NCI-H146 treated with DMSO at 0.1 percent for 48 hours (cell line): ENCODE results near the gene MDM4.
"Not testable (repeated sequence)": the region's sequence is repeated elsewhere in the genome, so short reads cannot be mapped to it uniquely, and the experiment has no call there.

Experiments
- DNase-seq: peaks from one replicate; lab custom pipeline; 2025; ENCODE audit not compliant: unreplicated experiment; lab: John Stamatoyannopoulos, UW

The MDM4 gene, protein sequence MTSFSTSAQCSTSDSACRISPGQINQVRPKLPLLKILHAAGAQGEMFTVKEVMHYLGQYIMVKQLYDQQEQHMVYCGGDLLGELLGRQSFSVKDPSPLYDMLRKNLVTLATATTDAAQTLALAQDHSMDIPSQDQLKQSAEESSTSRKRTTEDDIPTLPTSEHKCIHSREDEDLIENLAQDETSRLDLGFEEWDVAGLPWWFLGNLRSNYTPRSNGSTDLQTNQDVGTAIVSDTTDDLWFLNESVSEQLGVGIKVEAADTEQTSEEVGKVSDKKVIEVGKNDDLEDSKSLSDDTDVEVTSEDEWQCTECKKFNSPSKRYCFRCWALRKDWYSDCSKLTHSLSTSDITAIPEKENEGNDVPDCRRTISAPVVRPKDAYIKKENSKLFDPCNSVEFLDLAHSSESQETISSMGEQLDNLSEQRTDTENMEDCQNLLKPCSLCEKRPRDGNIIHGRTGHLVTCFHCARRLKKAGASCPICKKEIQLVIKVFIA

DNA sequence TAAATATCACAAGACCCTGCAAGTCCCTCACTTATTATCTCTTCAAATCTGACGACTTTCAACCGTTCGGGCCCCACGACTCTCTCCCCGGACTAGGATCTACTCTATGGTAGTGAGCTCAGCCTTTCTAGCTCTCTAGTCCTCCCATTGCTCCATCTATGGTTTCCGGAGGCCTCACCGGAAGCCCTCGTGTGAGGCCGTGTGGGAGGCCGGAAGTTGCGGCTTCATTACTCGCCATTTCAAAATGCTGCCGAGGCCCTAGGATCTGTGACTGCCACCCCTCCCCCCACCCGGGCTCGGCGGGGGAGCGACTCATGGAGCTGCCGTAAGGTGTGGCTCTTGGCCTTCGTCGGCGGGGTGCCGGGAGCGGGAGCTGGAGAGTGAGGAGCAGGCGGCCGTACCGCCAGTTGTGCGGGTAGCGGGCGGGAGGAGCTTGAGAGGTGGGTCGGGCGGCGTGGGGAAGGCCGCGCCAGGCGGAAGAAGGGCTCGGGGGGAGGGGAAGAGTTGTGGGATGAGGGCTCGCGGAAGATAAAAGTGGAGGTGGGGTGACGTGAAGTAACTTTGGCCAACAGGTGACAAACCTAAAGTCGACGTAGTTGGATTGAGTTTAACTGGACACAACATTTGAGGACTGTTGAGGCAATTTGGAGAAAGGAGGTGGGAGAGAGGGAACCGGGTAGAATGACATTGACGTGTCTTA, at the start of gene MDM4:
Gene MDM4 (plus strand): TSS at position 227 of the 700 bp plus-strand sequence. CDS start 9,113 bp downstream, outside the sequence.
- DNase-seq = peak; percentile 95

DNA sequence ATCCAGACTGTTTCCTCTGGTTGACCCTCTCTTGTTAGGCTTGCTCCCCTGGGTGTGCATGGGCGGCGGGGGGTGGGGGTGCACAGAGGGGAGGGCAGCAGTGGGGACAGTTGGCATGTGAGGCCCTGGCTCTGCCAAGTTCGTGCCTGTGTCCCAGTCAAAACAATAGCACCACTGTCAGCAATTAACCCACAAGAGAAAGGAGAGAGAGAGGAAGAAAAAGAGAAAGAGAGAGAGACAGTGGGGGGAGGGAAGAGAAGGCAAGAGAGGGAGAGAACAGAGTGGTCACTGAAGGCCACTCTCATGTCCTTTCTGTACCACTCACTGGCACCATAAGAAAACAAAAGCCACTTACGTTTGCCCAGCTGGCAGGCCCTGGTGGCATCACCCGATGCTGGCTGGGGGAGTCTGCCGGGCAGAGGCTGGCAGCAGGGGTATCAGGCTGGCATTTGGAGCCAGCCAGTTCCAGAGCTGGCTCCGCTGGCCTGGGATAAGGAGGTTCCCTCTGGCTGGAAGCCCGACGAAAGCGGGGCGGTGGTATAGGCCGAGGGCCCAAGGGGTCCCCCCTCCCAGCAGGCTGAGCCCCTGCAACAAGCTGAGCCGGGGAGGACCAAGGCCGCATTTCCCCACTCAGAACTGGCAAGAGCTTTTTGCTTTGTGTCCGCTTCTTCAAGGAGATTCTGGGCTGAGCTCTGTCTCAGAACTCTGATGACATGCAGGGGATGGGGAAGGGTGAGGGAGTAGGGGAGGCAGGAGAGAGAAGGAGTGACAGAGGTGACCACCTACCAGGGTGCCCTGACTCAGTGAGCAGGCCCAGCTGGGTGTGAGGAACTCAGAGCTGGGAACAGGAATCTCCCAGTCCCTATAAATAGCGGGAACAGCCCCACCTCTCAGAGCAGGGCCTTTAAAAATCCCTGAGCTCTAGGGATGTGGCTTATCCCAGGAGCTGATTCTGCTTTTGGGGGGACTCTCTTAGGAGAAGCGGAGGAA, 49.5 kb upstream of the MDM4 start:
- no peak for DNase-seq

DNA sequence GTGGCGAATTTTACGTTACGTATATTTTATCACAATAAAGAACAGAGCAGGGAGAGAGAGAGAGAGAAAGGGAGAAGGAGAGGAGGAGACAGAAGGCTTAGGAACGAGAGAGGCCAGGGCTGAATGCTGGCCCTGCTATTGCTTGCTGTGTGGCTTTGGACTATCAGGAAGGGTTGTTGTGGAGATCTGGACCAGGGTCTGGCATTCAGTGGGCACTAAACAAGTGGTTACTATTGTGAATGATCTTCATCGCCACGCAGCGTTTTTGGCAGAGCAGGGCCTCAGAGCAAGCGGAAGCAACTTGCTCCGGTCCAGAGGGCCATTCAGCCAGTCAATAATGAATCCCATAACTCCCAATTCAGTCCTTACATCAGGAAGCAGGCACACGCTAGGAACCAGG, 48.0 kb upstream of the MDM4 start:
- no peak for DNase-seq

DNA sequence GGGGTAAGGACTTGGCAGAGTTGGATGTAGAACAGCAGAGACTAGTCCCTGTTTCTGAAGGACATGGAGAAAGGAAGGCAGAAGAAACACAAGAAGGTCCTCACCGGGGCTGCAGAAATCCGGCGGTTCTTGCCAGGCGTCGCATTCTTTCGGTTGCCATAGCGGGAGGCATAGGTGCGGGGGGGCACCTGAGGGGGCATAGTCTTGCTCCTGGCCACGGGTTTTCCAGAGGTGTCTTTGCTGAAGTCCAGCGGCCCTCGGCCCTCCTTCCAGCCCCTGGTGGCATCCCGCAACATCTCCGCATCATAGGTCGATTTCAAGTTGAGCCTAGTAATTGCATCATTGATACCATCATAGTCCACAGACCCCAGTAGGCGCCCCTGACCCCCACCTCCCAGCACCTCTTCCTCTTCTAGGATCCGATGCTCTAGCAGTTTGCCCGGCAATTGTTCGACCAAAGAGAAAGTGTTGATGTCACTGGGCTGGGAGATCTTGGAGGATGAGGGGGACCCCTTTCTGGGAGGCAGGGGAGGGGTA, 47.4 kb upstream of the MDM4 start:
- no peak for DNase-seq

DNA sequence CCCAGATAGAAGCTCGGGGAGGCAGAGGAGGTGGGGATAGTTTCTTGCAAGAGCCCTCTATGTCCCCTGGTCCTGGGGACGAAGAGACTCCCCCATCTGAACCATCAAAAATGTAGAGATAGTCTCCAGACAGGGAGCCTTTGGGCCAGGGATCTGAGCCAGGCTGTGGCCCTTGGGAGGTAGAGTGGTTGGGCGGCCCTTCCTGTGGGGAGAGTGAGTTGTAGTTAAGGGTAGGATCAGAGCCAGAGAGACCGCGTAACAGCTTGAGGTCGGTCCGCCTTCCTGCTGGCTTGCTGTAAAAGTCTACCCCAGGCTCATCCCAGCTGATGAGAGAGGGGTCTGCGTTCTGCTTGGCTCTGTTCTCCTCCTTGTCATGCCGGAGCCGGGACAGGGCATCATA, 46.9 kb upstream of the MDM4 start:
- no peak for DNase-seq

DNA sequence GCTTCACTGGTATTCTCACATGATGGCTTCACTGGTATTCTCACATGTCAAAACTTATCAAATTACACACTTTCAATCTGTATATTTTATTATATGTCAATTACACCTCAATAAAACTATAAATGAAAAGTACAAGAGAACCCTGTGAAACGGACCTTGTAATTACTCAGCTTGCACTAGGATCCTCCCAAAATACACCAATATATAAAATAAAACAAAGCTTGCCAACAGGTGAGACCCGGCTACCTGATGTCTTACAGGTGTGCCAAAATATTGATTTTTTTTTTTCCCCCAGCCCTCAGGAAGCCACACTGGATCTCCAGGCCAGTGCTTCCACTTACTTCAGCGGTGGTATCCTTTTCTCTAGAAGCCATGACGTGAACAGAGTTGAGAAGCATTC, 44.5 kb upstream of the MDM4 start:
- no peak for DNase-seq

DNA sequence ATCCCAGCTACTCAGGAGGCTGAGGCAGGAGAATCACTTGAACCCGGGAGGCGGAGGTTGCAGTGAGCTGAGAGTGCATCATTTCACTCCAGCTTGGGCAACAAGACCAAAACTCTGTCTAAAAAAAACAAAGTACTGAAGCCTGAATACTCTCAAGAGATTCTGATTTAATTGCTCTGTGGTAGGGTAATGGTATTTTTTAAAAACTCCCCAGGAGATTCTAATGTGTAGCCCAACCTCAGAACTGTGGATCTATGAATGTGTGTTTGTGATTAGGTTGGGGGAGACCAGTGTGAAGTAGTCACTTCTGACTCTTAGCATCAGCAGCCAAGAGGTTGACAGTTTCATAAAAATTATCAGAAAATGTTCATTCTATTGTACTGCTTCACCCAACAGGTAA, 43.5 kb upstream of the MDM4 start:
- DNase-seq = no peak

DNA sequence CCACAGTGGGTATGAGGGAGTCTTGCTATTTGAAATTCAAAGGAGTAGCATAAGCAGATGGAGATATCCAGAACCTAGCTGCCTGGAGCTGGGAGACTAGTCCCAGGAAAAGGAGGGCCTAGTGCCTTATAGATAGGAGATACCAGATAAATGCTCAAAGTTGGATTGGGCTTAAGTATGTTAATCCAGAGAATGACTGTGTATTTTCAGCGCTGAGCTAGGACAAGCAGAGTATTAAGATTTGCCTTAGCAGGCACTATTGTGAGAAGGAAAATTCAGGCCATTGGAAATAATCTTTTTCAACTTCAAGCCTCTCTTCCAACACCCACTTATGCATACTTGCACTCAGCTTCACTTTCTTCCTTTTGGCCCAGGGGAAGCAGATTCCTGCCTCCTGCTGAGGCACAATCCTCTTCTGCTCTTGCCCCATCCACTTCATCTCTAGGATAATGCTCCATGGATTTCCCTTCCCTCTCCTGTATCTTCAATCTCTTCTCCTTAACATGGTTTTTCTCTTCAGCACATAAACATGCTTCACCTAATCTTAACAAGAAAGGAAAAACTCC, 42.7 kb upstream of the MDM4 start:
- no peak for DNase-seq

DNA sequence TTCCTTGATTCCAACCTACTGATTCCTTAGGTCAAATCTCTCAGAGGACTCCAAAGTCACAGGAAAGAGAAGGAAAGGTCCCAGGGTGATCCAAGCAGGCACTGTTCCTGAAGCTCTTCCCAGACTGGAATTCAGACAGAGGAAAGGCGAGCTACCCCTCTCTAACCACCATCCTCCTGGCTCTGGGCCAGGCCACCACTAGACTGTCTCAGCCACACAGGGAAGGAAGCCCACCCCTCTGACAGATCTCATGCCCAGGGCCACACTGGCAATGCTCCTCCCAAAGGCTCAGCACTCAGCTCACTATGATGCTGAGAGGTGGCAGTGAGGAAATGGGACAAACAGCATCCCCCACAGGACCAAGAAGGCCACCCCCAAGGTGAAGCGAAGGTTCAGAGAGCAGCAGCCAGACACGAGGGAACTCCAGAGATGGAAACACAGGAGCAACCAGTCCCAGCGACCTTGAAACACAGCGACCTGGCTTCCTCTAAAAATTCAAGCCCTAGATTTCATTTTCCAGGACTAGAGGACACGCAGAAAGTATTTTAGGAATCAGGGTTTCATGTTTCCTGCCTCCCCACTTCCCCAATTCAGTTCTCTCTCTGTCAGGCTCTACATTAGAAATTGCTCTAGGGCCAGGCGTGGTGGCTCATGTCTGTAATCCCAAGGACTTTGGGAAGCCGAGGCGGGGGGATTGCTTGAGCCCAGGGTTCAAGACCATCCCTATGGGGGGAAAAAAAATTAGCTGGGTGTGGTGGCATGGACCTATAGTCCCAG, 40.4 kb upstream of the MDM4 start:
- no peak for DNase-seq

DNA sequence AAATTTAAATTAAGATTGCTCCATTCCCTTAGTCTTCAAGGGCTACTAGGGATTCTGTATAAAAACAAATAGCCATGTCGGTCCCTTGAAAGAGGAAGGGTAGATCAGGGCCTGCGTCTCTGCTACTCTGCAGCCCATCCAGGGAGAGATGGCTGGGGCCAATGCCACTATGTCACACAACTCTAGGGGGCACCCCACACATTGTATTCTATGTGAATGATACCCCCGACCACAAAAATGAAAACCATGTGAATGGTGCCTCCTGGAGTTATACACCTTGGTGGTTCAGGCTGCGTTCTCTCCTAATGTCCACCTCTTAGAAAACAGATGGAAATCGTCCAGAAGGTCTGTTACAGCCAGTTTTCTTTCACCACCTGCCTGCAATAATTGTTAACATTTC, 39.6 kb upstream of the MDM4 start:
- DNase-seq = no peak

DNA sequence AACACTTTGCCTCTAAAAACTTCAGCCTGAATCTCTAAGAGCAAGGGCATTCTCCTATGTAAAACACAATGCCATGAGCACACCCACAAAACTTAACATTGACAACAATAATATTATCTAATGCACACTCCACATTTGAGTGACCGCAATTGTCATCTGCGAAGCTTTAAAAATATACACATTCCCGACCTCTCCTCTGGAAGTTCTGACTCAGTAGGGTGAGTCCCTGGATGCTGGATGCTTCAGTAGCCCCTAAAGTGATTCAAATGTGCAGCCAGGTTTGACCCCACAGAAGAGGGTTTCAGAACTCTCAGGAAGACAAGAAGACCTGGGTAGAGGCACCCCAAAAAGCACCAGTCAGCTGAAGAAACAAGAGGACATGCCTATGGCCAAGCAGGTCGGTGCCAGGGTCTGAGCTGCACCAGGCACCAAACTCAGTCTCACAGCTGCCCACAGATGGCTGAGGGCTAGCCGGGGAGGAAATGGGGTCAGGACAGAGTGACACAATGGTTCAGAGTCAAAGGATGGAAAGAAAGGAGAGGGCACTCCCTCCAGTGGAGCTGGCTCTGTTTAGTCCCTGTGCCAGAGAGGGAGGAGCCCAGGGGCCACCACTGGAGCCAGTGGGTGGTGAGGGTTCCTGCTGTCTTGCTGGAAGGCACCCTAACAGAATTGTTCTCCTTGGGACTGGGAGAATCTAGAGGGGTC, 39.0 kb upstream of the MDM4 start:
- DNase-seq = no peak

DNA sequence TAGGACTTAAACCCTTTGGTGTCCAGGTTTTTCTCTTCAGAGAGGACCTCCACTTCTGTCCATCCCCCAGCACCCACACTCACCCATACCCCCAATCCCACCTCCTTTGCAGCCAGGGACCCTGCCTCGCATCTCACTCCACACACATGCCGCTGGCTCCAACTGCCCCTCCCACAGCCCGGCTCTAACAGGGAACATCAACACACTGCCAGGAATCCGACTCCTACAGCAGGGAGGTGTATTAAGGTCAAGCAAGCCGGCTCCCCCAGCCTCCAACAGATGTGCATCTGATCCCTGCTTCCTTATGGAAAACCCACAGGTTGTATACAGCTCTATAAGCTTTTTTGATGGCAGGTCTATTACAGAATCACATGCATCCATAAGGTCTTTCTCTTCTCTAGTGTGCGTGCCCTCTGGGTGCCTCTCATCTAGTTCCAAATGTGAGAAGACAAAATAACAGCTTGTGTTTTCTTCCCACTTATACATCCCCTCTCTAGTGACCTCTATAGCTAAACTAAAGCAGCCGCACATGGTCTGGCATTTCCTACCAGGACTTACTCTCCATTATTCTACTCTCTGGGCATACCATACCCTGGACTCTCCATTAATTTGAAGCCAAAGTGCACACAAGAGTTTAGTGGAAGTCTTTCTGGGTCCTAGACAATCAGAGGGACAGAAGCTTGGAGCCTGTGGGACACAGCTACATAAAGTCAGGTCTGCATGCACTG, 37.9 kb upstream of the MDM4 start:
- no peak for DNase-seq

DNA sequence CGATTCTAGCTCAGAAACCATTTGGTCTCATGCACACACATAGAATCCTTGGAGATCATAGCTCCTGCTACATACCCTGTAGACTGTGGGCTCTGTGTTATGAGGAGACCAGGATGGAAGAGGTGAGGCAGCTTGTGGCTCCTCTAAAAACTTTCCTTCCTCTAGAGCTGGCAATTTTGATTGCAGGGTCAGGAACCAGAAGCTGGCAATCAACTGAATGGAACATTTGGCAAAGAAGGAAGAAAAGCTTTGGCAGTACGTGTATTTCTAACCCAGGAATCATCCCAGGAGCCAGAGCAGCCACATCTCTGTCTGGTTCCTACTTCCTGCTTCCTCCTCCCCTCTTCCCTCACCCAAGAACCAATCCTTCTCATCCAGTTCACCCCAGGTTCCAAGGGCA, 37.3 kb upstream of the MDM4 start:
- no peak for DNase-seq

DNA sequence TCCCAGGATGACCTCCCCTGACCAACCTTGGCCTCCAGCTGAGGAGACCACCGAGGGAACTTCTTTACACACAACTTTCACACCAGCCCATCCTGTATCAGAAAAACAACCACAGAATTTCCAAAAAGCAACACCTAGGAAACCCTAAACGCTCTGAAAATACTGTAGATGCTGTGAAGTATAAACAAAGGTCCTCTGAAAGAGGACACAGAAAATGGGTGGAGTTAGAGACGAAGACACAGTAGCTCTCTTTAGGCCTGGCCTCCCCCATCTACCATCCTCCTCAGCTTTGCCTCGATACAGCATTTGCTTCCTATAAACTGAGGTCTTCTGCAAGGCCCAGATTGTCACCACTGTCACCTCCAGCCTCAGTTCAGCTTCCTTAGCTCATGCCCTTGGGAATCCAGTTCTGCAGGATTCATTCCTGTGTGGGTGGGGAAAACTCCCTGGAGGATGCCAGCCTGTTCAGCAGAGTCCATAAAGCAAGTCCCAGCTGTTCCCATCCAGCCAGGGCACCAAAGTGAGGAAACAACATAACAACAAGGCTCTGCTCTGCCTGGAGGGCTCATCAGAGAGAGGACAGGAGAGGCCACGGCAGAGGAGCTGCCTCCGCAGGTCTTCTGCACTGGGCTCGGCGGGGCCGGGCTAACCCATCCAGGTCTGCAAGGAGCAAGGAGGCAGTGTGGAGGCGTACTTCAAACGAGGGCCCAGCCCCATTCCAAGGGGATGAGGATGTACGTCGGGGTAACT, 36.6 kb upstream of the MDM4 start:
- DNase-seq = no peak

DNA sequence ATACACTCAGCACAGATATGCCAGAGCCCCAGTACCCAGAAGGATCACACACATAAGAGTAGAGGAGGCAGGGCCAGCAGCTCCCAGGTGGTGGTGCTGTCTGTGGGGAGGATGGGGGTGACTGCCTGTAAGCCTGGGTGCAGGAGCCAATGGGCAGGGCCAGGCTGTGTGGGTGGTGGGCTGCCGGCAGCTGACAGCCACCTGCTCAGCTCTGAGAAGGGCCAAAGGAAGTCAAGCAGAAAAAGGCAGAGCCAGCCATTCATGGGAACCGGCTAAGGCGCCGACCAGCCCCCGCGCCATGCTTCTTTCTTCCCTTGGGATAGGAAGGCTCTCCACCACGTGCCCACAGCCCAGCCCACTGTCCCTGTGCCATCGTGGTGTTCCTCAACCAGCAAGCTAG, 35.7 kb upstream of the MDM4 start:
- no peak for DNase-seq

DNA sequence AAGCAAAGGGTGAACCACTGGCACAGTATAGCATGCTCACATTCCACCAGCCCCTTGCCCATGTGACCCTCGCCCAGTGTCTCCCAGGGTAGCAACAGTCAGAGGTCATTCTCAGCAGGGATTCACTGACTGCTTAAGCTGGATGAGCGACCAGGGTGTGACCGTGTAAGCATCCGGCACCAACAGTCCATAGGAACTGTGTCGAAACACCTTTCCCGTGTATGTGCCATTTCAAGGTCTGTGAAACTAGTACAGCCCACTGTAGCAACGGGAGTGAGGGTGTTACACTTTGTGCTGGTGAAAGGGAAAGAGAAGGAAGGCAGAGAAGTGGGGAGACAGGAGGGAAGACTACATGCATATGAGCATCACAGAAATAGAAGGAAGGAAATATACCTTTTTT, 32.4 kb upstream of the MDM4 start:
- no peak for DNase-seq

DNA sequence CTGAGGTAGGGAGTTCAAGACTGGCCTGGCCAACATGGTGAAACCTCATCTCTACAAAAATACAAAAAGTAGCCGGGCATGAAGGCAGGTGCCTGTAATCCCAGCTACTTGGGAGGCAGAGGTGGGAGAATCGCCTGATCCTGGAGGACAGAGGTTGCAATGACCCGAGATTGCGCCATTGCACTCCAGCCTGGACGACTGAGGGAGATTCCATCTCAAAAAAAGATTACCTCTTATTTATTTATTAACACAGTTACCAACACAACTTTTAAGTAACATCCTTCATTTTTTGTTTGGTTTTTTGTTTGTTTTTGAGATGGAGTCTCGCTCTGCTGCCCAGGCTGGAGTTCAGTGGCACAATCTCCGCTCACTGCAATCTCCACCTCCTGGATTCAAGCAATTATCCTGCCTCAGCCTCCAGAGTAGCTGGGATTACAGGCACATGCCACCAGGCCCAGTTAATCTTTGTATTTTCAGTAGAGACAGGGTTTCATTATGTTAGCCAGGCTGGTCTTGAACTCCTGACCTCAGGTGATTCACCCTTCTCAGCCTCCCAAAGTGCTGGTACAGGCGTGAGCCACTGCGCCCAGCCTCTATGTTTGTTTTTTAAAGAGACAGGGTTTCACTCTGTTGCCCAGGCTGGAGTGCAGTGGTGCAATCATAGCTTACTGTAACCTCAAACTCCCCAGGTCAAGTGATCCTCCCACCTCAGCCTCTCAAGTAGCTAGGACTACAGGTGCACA, 29.5 kb upstream of the MDM4 start:
- DNase-seq = not testable (repeated sequence)
